Measurements from ENCODE around the gene NOS1AP.

NOS1AP gene

GRCh38 chr1:162138599-162139181 lies 69.2 kb downstream of the NOS1AP start:
- DNase-seq: no peak

- no peak for DNase-seq
Observed at GRCh38 chr1:162139211-162139610, 69.7 kb downstream of the NOS1AP start.

- no peak for DNase-seq
Observed at GRCh38 chr1:162141281-162142054, 72.0 kb downstream of the NOS1AP start.

- DNase-seq: no peak
Observed at GRCh38 chr1:162142968-162143367, 73.5 kb downstream of the NOS1AP start.

- DNase-seq: no peak
Observed at GRCh38 chr1:162144268-162144667, 74.8 kb downstream of the NOS1AP start.

- no peak for DNase-seq
Observed at GRCh38 chr1:162144853-162145252, 75.4 kb downstream of the NOS1AP start.

GRCh38 chr1:162145280-162145965 lies 75.9 kb downstream of the NOS1AP start:
- DNase-seq: no peak

GRCh38 chr1:162145966-162146696 lies 76.6 kb downstream of the NOS1AP start:
- DNase-seq: no peak

- DNase-seq: no peak
Observed at GRCh38 chr1:162147760-162148159, 78.3 kb downstream of the NOS1AP start.

GRCh38 chr1:162150112-162150511 lies 80.6 kb downstream of the NOS1AP start:
- DNase-seq: no peak

GRCh38 chr1:162151900-162152829 lies 82.7 kb downstream of the NOS1AP start:
- no peak for DNase-seq

- DNase-seq: no peak
Observed at GRCh38 chr1:162153374-162153773, 83.9 kb downstream of the NOS1AP start.

- DNase-seq: no peak
Observed at GRCh38 chr1:162157469-162157868, 88.0 kb downstream of the NOS1AP start.

GRCh38 chr1:162158624-162159271 lies 89.3 kb downstream of the NOS1AP start:
- DNase-seq: no peak

- no peak for DNase-seq
Observed at GRCh38 chr1:162159515-162159914, 90.0 kb downstream of the NOS1AP start.

GRCh38 chr1:162161916-162162550 lies 92.5 kb downstream of the NOS1AP start:
- no peak for DNase-seq

GRCh38 chr1:162165528-162165927 lies 96.0 kb downstream of the NOS1AP start:
- no peak for DNase-seq

GRCh38 chr1:162166917-162167615 lies 97.6 kb downstream of the NOS1AP start:
- no peak for DNase-seq

GRCh38 chr1:162168261-162168660 lies 98.8 kb downstream of the NOS1AP start:
- DNase-seq: no peak

GRCh38 chr1:162169031-162169790 lies 99.7 kb downstream of the NOS1AP start:
- DNase-seq: no peak

All from stimulated activated CD4-positive, alpha-beta T cell treated with anti-CD3 and anti-CD28 coated beads, Interleukin-2, amount 100 ng/mL, for 24 hours (primary cell).